Measurements from ENCODE around the gene TBX1. TPM values are rescaled to one million over a fixed set of nuclear protein-coding genes. Genes with fewer than 3 reads are reported as not detected.

Gene TBX1
- total RNA-seq, 8 experiments from 2014 or later: 0.23 to 1.9 (median 0.57) TPM; not detected in 1

GRCh38 chr22:19761725-19762567 lies 1.4 kb downstream of the TBX1 start:
- in situ Hi-C loops (cut with MboI; ENCODE audit: low pct_unique_long_range_greater_than_20kb in 2 of 9, low sequenced_read_pairs in 9 of 9, unreplicated experiment in 9 of 9): no loop called here
- peak in 2 of 8 experiments; percentile 35 to 56 for ATAC-seq (replicated peaks in 6 of 8)
- Histone ChIP-seq H3K4me3 (no peak overlapping the region), H3K27ac (no peak overlapping the region), H3K4me1 (replicated peaks in 1 of 2) (peaks cover 5 to 8% of the 10 kb centered on the region in 2 donors)
- WGBS, 10 experiments: 17 to 60% (median 39%) methylated on average over 1 to 8 of the region's 33 CpGs; no CpG with 5 or more reads in 4 of the 10 experiments

DNA sequence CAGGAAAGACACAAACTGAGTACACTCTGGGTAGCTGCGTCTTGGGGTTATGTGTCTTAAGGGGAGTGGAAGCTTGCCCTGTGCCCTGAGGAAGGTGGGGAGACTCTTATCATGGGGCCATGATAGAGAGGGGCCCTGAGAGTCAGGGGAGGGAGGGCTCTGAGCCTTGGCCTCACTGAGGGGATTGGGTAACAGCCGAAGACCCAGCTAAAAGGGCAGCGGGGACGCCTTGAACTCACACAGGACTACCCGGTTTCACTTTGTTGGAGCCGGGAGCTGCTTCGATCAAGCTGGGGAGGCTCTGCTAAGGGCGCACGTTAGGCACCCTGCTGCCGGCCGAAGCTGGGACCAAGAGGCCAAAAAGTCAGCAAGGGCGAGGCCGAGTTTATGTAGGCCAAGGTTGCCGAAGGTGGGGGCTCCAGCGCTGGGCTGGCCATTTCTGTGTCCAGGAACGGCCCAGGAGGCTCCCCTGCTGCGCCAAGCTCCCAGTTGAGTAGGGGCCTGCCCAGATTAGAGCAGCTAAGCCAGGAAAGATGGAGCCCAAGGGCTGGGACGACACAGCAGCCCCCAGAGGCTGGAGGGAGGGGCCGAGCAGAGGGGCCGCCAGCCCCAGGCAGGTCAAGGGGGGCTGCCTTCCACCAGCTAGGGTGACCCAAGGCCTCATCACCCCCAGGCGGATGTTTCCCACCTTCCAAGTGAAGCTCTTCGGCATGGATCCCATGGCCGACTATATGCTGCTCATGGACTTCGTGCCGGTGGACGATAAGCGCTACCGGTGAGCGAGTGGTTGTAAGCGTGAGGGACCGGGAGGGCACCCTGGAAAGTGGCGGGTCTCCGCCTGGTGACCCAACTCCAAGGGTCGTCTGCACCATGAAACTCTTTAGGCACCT lies 2.2 kb downstream of the TBX1 start:
- WGBS, 10 experiments: 50 to 100% (median 71%) methylated on average over 1 to 15 of the region's 34 CpGs; no CpG with 5 or more reads in 5 of the 10 experiments
- Histone ChIP-seq H3K4me1 (replicated peaks in 1 of 2) (peaks cover 5 to 8% of the 10 kb centered on the region in 2 donors), H3K27ac (peak overlapping the region in 1 of 2 donors; percentile 13), H3K4me3 (no peak overlapping the region)
- ATAC-seq (replicated peaks in 6 of 8): no peak
- in situ Hi-C loops (cut with MboI; ENCODE audit: low pct_unique_long_range_greater_than_20kb in 2 of 9, low sequenced_read_pairs in 9 of 9, unreplicated experiment in 9 of 9): no loop called here

GRCh38 chr22:19763458-19764298 lies 3.1 kb downstream of the TBX1 start:
- Histone ChIP-seq H3K4me3 (no peak overlapping the region), H3K4me1 (replicated peaks in 1 of 2) (peaks cover 5 to 8% of the 10 kb centered on the region in 2 donors), H3K27ac (no peak overlapping the region)
- ATAC-seq (replicated peaks in 6 of 8): no peak
- in situ Hi-C loops (cut with MboI; ENCODE audit: low pct_unique_long_range_greater_than_20kb in 2 of 9, low sequenced_read_pairs in 9 of 9, unreplicated experiment in 9 of 9): no loop called here
- WGBS, 10 experiments: 43 to 71% (median 50%) methylated on average over 9 to 11 of the region's 39 CpGs; no CpG with 5 or more reads in 7 of the 10 experiments

DNA sequence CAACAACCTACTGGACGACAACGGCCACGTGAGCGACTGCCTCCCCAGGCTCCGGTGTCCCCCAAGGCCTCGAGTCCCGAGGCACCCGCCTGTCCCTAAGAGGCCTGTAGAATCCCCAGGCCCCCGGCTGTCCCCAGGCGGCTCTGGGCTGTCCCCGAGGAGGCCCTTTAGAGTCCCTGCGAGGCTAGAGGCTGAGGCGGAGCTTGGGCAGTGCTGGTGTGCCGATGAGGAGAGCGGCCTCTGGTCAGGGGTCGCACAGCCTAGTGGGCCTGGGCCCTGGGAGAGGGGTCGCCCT lies 3.7 kb downstream of the TBX1 start:
- in situ Hi-C loops (cut with MboI; ENCODE audit: low pct_unique_long_range_greater_than_20kb in 2 of 9, low sequenced_read_pairs in 9 of 9, unreplicated experiment in 9 of 9): no loop called here
- ATAC-seq (replicated peaks in 6 of 8): no peak
- Histone ChIP-seq H3K27ac (no peak overlapping the region), H3K4me3 (no peak overlapping the region), H3K4me1 (replicated peaks in 1 of 2) (peaks cover 5 to 7% of the 10 kb centered on the region in 2 donors)
- WGBS, 10 experiments: 47% methylated on average over 3 of the region's 17 CpGs; no CpG with 5 or more reads in 9 of the 10 experiments

GRCh38 chr22:19764636-19765476 lies 4.3 kb downstream of the TBX1 start:
- Histone ChIP-seq H3K4me1 (replicated peaks in 1 of 2) (peaks cover 3 to 5% of the 10 kb centered on the region in 2 donors), H3K27ac (no peak overlapping the region), H3K4me3 (no peak overlapping the region)
- 40 to 100% (median 79%) methylated on average over 2 to 8 of the region's 25 CpGs; no CpG with 5 or more reads in 6 of the 10 experiments for WGBS, 10 experiments
- ATAC-seq (replicated peaks in 6 of 8): no peak
- in situ Hi-C loops (cut with MboI; ENCODE audit: low pct_unique_long_range_greater_than_20kb in 2 of 9, low sequenced_read_pairs in 9 of 9, unreplicated experiment in 9 of 9): no loop called here

DNA sequence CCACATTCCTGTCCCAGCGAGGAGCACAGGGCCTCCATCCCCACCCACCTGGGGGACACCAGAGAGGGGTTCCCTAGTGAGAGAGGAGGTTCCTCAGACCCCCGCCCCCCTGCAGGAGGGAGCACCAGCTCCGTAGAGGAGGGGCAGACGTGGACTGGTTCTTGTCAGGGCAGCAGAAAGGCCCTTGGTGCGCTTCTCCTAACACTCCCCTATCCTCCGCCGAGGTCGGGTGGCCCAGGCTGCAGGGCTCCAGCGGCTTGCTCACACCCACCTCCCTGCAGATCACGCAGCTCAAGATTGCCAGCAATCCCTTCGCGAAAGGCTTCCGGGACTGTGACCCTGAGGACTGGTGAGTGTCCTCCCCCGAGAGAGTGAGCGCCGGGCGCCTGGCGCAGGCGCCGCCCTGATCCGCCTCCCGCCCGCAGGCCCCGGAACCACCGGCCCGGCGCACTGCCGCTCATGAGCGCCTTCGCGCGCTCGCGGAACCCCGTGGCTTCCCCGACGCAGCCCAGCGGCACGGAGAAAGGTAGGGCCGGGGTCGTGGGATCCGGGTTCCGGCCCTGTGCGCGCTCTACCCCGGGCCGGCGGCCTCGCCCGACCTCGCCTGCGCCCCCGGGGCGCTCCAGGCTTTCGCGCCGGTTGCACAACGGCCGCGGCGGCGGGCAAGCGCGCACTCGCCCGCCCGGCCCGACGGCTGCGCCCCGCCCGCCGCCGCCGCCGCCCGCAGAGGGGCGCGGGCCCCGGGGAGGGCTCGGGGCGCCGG lies 5.1 kb downstream of the TBX1 start:
- Histone ChIP-seq H3K27ac (no peak overlapping the region), H3K4me1 (replicated peaks in 1 of 2) (peaks cover 3 to 5% of the 10 kb centered on the region in 2 donors), H3K4me3 (no peak overlapping the region)
- 3 to 25% (median 20%) methylated on average over 1 to 7 of the region's 83 CpGs; no CpG with 5 or more reads in 7 of the 10 experiments for WGBS, 10 experiments
- in situ Hi-C loops (cut with MboI; ENCODE audit: low pct_unique_long_range_greater_than_20kb in 2 of 9, low sequenced_read_pairs in 9 of 9, unreplicated experiment in 9 of 9): no loop called here
- ATAC-seq (replicated peaks in 6 of 8): peak in 5 of 8 experiments; percentile 36 to 56 (median 52)

DNA sequence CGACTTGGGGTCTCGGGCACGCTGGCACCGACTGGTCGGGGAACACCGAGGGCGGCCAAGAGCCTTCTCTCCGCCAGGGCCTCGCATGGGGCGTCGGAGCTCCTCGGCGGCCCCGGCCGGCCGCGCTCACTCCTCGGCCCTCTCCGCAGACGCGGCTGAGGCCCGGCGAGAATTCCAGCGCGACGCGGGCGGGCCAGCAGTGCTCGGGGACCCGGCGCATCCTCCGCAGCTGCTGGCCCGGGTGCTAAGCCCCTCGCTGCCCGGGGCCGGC lies 5.6 kb downstream of the TBX1 start:
- in situ Hi-C loops (cut with MboI; ENCODE audit: low pct_unique_long_range_greater_than_20kb in 2 of 9, low sequenced_read_pairs in 9 of 9, unreplicated experiment in 9 of 9): no loop called here
- peaks cover 3% of the 10 kb centered on the region in 2 donors for H3K4me1 ChIP-seq (replicated peaks in 1 of 2)
- H3K4me3 ChIP-seq: peak overlapping the region in 3 of 5 donors; percentile 17 to 22 (median 18)
- no peak overlapping the region for H3K27ac ChIP-seq
- peak in 6 of 8 experiments; percentile 1 to 43 (median 14) for ATAC-seq (replicated peaks in 6 of 8)
- WGBS, 10 experiments: no CpG with 5 or more reads among the region's 36 CpGs

- ATAC-seq (replicated peaks in 6 of 8): peak in 6 of 8 experiments; percentile 2 to 57 (median 39)
- Histone ChIP-seq H3K4me3 (peak overlapping the region in 3 of 5 donors; percentile 17 to 22 (median 18)), H3K4me1 (replicated peaks in 1 of 2) (no peaks in the 10 kb centered on the region), H3K27ac (no peak overlapping the region)
- in situ Hi-C loops (cut with MboI; ENCODE audit: low pct_unique_long_range_greater_than_20kb in 2 of 9, low sequenced_read_pairs in 9 of 9, unreplicated experiment in 9 of 9): no loop called here
- 2 to 73% (median 2%) methylated on average over 9 to 49 of the region's 103 CpGs; no CpG with 5 or more reads in 7 of the 10 experiments for WGBS, 10 experiments
Measured at GRCh38 chr22:19766511-19767426, 6.2 kb downstream of the TBX1 start.

- peak in 5 of 8 experiments; percentile 18 to 52 (median 28) for ATAC-seq (replicated peaks in 6 of 8)
- H3K4me3 ChIP-seq: no peak overlapping the region
Measured at GRCh38 chr22:19767427-19768341, 7.1 kb downstream of the TBX1 start.

DNA sequence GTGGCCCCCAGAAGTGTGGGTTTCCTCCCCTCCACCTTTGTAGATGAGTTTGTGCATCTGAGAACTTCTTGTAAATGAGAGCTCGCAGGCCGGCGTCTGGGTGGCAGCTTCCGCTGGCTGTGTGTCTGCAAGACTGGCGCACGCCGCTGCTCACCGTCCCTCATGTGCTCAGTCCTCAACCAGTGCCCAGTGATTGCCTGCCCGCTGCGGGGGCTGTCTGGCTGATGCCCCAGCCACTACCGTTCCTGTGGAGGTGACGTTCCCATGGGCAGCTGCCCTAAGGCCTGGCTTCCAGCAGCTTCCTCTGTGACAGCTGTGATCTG lies 8.8 kb downstream of the TBX1 start:
- Histone ChIP-seq H3K4me1 (replicated peaks in 1 of 2) (peaks cover 0 to 7% of the 10 kb centered on the region in 2 donors), H3K4me3 (no peak overlapping the region), H3K27ac (no peak overlapping the region)
- in situ Hi-C loops (cut with MboI; ENCODE audit: low pct_unique_long_range_greater_than_20kb in 2 of 9, low sequenced_read_pairs in 9 of 9, unreplicated experiment in 9 of 9): no loop called here
- no peak for ATAC-seq (replicated peaks in 6 of 8)
- whole genome bisulfite sequencing, 10 experiments: 70 to 100% (median 92%) methylated on average over 2 to 5 of the region's 12 CpGs; no CpG with 5 or more reads in 7 of the 10 experiments

More at GRCh38 chr22:19767427-19768341, 7.1 kb downstream of the TBX1 start:
- no peak overlapping the region for H3K27ac ChIP-seq
- in situ Hi-C loops (cut with MboI; ENCODE audit: low pct_unique_long_range_greater_than_20kb in 2 of 9, low sequenced_read_pairs in 9 of 9, unreplicated experiment in 9 of 9): no loop called here
- 18 to 100% (median 33%) methylated on average over 1 to 12 of the region's 35 CpGs; no CpG with 5 or more reads in 7 of the 10 experiments for WGBS, 10 experiments
- peaks cover 0 to under 1% of the 10 kb centered on the region in 2 donors for H3K4me1 ChIP-seq (replicated peaks in 1 of 2)

Measured in motor neuron (in vitro differentiated cells).